GM21529 (cell line): ENCODE results near the gene NRF1.

Experiments
- ATAC-seq: cut with Tn5 transposase; IDR thresholded peaks from one replicate; pipeline ENCODE4 v1.9.1; 2021; ENCODE audit not compliant: unreplicated experiment

NRF1 gene

GRCh38 chr7:129767120-129768015 is 155.8 kb downstream of the NRF1 start:
- no peak for ATAC-seq

- no peak for ATAC-seq
These were observed 157.3 kb downstream of the NRF1 start for GRCh38 chr7:129768614-129769399.

- ATAC-seq = no peak
These were observed 157.9 kb downstream of the NRF1 start for GRCh38 chr7:129769400-129769774.

GRCh38 chr7:129769866-129770808 is 158.6 kb downstream of the NRF1 start:
- ATAC-seq = no peak

- no peak for ATAC-seq
These were observed 159.8 kb downstream of the NRF1 start for GRCh38 chr7:129771201-129771927.

- no peak for ATAC-seq
These were observed 160.5 kb downstream of the NRF1 start for GRCh38 chr7:129771928-129772479.

- ATAC-seq = no peak
These were observed 161.2 kb downstream of the NRF1 start for GRCh38 chr7:129772646-129773280.

- no peak for ATAC-seq
These were observed 161.8 kb downstream of the NRF1 start for GRCh38 chr7:129773328-129773731.

- no peak for ATAC-seq
These were observed 162.4 kb downstream of the NRF1 start for GRCh38 chr7:129773871-129774270.

- no peak for ATAC-seq
These were observed 162.8 kb downstream of the NRF1 start for GRCh38 chr7:129774359-129774758.

GRCh38 chr7:129774871-129775694 is 163.6 kb downstream of the NRF1 start:
- ATAC-seq = no peak

GRCh38 chr7:129775695-129776361 is 164.3 kb downstream of the NRF1 start:
- ATAC-seq = no peak

- ATAC-seq = no peak
These were observed 164.8 kb downstream of the NRF1 start for GRCh38 chr7:129776362-129776722.

- no peak for ATAC-seq
These were observed 165.8 kb downstream of the NRF1 start for GRCh38 chr7:129777195-129777844.

GRCh38 chr7:129777993-129778769 is 166.7 kb downstream of the NRF1 start:
- ATAC-seq = no peak

GRCh38 chr7:129778770-129779601 is 167.5 kb downstream of the NRF1 start:
- ATAC-seq = no peak
